HTERT RPE-1 (cell line): ENCODE results near the gene ATP6V0E2.

ENCODE experiments used
- in situ Hi-C: fragments of 300-500 bp; cut with MboI; formaldehyde crosslinking; loops from 4 replicates; pipeline ENCODE4 v1.14.3; 2020; ENCODE audit warnings: low sequenced_read_pairs

The ATP6V0E2 gene

DNA sequence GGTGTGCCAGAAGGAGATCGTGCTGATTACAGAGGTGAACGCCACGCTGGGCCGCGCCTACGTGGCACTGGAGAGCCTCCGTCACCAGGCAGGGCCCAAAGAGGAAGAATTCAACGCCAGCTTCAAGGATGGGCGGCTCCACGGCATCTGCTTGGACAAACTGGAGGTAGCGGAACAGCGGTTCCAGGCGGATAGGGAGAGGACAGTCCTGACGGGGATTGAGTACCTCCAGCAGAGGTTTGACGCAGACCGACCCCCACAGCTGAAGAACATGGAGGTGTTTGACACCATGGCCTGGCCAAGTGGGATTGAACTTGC is 12.1 kb upstream of the ATP6V0E2 start:
- in situ Hi-C loops: no loop called here

DNA sequence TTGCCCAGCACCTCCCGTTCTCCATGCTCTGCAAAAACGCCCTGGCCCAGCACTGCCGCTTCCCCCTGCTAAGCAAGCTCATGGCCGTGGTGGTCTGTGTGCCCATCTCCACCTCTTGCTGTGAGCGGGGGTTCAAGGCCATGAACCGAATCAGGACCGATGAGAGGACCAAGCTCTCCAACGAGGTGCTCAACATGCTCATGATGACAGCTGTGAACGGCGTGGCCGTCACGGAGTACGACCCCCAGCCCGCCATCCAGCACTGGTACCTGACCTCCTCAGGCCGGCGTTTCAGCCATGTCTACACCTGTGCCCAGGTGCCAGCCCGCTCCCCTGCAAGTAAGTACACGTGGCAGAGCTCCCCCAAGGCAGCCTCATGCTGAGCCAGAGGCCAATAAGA is 11.6 kb upstream of the ATP6V0E2 start:
- in situ Hi-C loops: no loop called here

DNA sequence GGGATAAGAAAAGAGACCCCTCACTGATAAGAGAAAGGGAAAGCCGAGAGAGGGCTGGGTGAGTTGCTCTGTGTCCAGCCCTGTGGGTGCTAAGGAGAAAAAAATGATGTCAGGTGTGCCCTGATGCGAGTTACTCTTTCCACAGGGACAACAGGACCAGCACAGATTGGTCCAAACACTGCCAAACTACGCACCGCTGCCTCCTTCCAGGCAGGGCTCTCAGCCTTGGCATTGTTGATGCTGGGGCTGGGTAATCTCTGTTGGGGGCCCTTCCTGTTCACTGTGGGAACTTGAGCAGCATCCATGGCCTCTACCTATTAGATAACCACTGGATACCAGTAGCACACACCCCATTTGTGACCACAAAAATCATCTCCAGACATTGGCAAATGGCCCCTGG is 10.3 kb upstream of the ATP6V0E2 start:
- in situ Hi-C loops: no loop called here

DNA sequence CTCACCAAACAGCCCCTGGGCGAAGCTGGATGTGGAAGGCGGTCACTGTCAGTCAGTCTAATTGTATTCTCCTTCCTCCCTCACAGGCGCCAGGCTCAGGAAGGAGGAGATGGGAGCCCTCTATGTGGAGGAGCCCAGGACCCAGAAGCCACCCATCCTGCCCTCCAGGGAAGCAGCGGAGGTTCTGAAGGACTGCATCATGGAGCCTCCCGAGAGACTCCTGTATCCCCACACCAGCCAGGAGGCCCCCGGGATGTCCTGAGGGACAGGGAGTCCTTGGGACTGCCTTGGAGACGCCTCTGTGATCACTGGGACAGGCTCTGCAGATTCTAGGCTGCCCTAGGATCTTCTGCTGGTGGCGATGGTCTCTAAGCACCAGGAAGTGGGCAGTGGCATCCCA is 9.7 kb upstream of the ATP6V0E2 start:
- in situ Hi-C loops: no loop called here

DNA sequence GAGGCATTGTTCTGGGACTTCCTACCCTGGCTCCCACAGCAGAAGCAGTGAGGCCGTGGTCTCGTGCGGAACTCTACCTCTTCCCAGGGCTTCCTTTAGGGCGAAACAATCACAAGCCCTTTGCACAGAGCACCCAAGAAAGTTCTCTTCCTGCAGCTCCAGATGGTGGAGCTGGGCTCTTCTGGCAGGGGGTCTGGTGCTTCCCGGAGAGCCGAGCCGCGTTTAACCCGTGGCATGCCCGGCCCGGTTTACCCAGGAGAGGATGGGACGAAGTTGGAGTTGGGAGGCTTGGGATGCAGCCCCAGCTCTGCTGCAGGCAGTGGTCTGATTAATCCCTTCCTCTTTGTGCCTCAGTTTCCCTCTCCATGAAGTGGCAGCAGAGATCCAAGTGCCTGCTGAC is 9.0 kb upstream of the ATP6V0E2 start:
- in situ Hi-C loops: no loop called here

DNA sequence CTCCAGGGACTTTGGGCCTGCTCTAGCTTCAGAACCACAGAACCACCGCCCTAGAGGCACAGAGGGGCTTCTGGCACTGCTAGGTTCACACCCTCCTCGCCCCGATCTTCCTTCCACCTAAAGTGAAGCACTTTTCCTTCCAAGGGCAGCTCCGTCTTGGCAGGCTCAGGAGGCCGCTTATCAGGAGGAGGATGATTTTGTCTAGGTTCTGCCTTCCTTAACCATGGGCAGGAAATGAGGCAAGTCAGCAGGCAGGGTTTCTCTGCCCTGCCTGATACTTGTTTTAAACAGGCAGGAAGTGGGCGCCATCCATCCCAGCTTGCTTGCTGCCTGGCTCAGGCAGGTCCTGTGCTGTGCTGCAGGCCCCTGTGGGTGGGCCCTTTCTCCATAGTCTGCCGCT is 8.3 kb upstream of the ATP6V0E2 start:
- in situ Hi-C loops: no loop called here

DNA sequence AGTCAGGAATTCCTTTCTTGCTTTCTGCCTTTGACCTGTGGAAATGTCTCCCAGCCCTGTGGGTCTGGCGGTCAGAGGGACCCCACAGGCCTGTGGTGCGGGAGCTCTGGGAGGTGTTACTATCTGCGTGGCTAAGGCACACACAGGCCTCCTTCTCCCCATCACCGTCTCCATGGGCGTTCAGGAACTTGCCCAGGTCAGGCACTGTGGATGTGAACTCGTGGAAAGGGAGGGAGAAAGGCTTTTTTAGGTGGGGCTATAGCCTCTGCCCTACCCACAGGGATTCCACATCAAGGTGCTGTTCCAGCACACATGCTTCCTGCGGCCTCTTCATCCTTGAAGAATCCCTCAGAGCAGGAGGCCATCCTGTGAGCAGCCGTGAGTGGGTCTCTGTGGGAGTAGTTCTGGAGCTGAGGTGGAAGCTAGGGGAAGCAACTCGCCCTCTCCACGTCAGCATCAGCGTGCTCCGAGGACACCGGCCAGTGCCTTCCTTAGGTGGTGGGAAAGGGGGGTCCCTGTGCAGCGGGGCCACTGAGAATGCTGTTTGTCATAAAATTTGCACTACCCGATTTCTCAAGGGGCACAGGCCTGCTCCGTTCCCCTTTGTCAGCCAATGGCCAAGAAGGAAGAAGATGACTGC is 7.5 kb upstream of the ATP6V0E2 start:
- in situ Hi-C loops: no loop called here

DNA sequence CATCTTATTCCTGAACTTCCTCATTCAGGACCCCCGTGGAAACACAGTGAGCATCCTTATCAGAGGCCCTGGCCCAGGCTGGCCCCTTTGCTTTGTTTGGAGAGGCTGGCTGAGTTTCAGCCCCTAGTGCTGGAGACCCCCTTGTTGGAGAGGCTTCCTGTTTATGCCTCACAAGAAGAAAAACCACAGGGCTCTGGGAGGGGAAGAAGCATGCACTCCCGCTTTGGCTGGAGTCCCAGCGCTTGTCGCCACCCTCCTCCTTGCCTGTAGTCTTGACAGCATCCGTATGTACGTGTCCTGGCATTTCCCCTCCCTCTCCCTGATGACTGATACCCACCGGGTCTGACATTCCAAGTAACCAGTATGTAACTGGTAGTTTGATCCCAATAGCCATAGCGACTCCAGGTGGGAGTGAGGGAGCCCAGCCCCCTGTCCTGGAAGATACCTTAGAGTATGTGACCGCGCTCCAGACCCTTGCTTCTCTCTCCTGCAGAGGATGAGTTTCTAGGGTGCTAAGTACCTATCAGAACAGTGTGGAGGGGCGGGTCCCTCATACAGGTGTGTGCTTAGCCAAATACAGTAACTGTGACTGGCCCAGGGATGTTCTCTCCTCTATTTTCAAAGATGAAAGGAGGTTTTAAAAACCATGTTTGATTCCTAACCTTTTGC is 6.9 kb upstream of the ATP6V0E2 start:
- in situ Hi-C loops: no loop called here

DNA sequence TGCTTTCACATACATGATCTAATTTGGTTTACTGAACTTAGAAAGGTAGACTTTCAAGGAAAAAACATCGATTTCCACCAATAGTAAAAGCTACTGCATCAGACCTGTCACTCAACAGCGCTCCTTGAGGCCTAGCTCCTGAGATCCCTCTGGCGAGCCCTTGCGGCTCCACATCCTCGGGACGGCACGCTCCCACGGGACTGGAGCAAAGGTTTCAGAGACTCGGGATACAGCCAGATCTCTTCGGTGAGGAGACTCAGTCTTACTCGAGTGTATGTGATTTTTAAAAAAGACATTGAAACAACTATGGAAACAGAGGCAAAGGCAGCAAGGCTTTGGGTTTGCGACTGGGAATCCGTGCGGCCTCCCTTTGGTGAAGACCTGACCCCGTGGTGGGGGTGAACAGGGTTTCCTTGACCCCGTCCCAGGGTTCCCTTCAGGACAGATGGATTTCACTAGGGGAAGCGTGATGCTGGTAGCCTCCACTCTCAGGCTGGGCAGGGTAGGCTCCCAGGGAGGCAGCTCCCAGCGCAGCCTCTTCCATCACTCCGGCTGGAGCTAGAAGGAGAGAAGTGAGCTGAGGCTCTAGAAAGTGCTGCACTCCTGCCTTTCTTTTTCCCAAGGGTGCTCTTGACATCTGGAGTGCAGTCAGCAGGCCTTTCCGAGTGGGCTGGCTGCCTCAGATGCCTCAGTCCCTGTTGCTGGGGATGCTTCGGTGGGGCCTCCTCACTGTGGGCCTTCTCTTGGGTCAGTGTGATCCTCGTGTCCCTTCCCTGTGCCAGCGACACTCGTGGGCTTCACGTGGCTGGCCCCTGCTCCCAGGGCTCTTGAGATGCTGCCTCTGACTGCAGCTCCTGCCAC is 5.8 kb upstream of the ATP6V0E2 start:
- in situ Hi-C loops: no loop called here

DNA sequence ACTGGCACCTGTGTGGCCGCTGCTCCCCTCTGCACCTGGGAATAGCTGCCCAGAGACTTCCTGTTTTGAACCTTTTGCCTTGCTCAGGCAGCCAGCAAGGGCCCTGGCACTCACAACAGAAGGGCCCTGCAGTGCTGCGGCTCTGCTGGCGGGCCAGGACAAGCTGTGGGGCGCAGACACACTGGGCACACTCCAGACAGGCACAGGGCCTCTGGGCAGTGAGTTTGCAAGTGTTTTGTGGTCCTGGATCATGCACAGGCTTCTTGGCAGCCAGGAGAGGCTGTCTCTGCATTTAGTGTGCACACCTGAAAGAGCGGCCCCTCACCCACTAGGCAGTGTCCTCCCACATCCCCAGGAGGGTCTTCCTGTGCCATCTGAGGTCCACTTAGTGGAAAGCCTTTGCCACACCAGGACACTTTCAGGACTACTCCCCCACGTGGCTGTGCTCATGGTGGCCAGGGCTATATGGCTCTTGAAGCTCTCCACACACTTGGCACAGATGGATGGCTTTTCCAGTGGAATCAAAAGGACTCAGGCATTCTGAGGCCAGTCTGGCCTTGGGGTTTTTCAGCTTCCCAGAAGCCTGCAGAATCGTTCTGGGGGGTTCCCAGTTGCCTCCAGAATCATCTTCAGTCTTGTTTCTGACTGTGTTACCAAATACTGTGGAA is 5.0 kb upstream of the ATP6V0E2 start:
- in situ Hi-C loops: no loop called here

DNA sequence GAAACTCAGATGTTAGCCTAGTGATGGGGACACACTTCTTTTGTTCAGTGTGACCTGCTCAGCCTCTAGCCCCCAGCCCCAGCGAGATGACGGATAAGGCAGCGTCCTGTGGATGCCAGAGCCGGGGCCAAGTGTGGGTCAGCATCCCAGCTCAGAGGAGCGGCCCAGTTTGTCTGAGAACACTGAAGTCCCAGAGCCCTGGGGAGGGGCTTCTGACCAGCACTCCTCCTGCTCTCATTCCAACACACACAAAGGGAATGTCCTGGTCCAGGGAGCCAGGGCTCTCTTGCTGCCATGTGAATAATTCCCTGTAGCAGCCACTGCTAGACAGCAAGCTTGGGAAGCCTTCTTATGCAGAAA is 4.5 kb upstream of the ATP6V0E2 start:
- in situ Hi-C loops: no loop called here

DNA sequence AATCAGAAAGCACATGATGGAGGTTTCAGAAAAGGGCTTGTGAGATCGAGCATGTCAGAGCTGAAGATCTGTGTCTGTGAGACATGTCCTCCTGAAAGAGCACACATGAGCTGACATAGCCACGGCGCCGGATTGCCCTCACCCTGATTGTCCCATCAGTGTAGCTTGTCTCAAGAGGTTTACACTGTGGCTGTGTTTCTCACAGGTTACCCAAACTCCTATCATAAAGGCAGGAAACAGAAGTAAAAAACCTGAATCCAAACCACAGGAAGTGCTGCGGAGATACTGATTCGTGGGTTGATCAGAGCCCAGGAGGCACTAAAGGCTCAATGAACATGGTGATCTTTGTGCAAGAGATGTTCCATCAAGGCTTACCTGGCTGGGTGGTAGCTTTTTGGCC is 3.9 kb upstream of the ATP6V0E2 start:
- in situ Hi-C loops: no loop called here

DNA sequence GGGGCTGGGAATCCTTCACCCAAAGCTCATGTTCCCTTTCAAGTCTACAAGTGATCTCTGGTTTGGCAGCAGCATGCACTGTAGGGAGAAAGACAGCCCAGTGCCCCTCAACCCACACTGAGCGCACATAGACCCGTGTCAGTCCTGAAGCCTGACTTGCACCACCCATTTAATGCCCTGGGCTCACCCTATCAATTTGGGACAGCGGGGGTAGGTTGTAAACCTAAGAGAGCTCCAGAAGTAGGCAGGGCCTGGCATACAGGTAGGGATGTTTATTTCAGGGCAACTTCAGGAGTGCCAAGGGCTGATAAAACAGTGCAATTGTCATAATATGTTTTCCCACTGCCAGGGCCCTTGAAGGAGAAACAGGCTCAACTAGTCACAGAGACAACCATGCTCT is 3.5 kb upstream of the ATP6V0E2 start:
- in situ Hi-C loops: no loop called here

DNA sequence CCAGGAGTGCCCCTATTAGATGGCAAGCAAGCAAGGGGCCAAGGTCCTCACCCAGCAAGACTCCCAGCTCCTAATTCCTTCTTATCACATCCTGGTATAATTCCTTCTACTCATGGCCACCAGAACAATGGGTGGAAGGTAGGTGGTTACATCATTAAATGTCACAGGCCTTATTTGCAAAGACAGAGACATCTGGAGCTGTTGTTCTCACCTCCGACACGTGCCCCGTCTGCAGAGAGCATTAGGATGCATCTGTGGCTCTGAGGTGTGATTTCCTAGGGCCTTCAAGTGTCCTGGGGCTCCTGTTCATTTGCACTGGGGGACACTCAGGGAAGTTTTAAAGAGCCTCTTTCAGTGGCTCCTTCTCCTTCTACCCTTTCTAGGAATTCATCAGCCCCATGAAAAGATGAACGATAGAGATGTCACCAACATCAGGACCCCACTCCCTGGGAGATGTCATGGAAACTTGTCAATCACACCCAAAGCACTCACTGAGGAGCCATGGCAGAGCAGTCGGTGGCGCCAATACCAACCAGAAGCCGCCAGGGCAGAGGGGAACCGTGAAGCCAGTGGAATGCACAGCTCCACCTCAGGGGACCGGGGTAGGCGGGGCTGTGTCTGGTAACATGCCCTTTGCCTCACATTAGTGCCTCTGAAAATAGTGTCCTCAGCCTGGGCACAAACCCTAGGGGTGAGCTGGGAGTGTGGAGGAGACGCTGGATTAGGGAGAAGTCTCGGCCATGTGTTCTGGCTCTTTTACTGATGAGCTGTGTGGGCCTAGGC is 2.9 kb upstream of the ATP6V0E2 start:
- in situ Hi-C loops: no loop called here

DNA sequence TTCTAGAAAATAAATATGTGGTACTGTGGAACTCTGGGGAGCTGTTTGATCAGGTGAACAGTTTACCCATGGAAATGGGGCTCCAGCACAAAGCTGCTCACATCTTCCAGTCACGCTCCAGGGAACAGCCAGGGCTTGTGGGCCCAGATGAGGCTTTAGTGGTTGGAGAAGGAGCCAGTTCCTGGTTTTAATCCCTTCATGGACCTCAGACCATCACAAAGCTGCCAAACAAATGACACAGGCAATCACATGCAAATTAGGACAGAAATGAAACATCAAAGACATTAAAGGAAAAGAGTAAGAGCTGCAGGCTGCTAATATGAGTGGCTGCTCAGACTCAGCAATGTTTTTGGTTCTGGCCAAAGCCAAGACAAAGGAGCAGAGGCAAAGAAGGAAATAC is 2.2 kb upstream of the ATP6V0E2 start:
- in situ Hi-C loops: no loop called here

DNA sequence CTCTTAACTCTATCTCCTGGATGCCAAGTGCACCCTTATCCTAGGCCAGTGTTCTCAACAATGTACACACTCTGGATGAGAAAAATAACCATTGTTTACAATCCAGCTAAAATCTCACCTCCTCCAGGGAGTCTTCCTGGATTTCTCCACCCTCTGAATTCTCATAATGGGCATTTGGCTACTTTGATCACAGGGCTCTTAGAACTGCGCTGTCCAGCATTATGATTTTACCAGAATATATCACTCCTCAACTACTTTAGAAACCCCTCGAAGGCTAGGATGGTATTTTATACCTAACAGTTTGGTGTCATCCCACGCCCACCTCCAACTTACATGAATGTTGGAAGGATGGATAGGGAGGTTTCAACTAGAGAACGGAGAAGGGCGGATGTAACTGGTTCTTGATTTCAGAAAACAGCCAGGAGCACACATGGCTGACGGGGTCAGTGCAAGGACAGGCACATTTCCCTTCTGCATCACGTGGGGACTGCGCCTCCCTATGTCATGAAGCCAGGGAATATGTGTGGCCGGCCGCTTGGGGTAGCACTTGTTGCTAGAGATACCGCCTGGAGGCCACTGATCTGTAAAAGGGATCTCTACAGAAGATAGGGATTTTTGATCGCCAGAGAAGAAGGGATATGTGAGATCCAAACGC is 1.2 kb upstream of the ATP6V0E2 start:
- in situ Hi-C loops: no loop called here

DNA sequence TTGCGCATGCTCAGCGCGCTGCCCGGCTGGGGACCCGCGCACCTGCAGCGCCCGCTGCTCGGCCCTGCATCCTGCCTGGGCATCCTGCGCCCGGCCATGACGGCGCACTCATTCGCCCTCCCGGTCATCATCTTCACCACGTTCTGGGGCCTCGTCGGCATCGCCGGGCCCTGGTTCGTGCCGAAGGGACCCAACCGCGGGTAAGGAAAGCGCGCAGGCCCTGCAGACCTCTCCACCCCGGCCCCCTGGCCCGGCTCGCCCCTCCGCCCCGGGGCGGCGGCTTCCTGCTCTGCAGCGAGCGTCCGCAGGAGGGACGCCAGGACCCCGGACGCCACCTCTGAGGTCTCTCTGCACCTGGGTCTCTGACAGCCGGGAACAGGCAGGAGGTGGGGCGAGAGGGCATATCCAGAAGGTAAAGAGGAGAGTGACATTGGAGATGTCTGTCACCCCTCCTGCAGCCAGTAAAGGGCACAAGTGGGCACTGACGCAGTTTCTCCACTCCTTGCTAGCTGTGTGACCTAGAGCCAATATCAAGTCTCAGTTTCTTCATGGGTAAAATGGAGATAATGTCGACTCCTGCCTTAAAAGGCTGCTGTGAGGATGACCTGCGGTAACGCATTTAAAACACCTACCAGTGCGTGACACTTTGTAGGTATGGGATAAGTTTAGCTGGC is 338 bp downstream of the ATP6V0E2 start:
- in situ Hi-C loops: no loop called here

DNA sequence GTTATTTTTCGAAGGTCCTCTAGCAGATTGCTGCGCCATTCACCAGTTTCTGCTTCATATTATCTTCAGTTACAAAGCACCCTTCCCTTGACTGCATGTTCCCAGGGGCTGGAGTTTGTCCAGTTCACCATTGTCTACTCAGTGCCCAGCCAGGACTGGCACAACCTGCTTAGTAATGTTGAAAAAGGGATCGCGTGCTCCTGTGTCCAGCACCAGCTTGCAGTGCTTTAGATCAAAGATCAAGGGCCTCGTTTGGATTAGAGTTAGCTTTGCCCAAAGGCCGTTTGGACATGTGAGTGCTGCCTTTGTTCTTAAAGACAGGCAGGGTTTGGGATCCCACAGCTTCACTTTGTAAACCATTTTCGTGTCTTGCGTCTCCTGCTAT is 867 bp downstream of the ATP6V0E2 start:
- in situ Hi-C loops: no loop called here

DNA sequence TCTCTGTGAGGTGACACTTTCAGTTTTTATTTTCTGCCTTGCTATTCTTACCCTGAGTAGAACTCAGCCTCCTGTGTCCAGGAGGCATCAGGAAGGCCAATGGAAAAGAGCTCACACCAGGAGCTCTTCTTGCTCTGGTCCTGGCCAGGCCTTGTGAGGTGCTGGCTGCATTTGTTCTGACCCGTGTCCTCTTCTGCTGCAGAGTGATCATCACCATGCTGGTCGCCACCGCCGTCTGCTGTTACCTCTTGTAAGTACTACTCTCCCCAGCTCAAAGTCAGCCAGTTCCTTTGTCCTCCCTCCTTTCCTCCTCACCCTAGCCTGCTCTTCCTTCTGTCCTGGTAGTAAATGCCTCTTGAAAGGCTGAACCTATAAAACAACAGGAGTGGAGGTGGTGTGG is 1.6 kb downstream of the ATP6V0E2 start:
- in situ Hi-C loops: no loop called here

DNA sequence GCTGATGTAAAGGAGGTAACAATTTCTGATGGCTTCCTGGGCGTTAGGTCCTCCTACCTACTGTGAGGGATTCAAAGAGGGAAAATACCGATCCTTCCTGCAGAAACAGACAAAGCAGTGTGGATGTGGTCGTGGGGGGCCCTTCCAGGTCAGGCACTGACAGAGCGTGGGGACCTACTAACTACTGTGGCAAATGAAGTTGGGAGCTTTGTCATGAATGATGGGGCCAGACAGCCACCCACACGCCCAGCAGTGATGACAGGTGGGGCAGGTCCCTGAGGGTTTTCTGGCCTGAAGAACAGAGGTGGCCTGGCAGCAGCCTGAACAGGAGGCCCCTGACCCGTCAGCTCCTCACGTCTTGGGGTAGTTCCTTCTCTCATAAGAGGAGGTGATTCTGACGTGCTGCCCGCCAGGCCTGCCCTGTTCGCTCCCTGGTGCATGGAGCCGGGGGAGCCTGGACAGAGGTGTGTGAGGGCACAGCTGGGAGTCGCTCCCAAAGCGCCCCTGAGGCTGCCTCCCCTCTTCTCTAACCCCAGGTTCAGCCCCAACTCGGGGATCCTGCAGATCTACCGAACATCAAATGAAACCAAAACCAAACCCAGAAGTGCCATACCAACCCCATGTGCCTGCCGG is 4.2 kb downstream of the ATP6V0E2 start:
- in situ Hi-C loops: no loop called here
